ENCODE results near the gene SUN2.

The SUN2 gene

GRCh38 chr22:38788021-38788816 lies 32.4 kb upstream of the SUN2 start:
- H3K27ac ChIP-seq (ENCODE audit: low read length) = no peak overlapping the region
- no peak overlapping the region for H3K9ac ChIP-seq (ENCODE audit: low read length)
- H3K9me2 ChIP-seq (replicated peaks; ENCODE audit: insufficient read depth, low read length) = no peaks in the 10 kb centered on the region
- H3K4me2 ChIP-seq (ENCODE audit: low read depth, low read length) = no peak overlapping the region
- H4K20me1 ChIP-seq (ENCODE audit: insufficient read depth, low read length) = no peaks in the 10 kb centered on the region
- H3K27me3 ChIP-seq (replicated peaks; ENCODE audit: insufficient read depth, low read length) = no peaks in the 10 kb centered on the region
- no peaks in the 10 kb centered on the region for H3K9me3 ChIP-seq (replicated peaks; ENCODE audit: insufficient read depth, low read length)
- H3K79me2 ChIP-seq (ENCODE audit: low read length) = no peaks in the 10 kb centered on the region
- no peaks in the 10 kb centered on the region for H3K4me1 ChIP-seq (ENCODE audit: low read length)
- no peak for DNase-seq
- no peak overlapping the region for H2AFZ ChIP-seq (ENCODE audit: low read length)
- TF ChIP-seq EZH2phosphoT487 (IDR thresholded peaks at IDR 0.05; ENCODE audit: low read length) (no peak), EZH2 (optimal IDR thresholded peaks at IDR 0.05; ENCODE audit: low read depth, low read length) (no peak), CTCF (IDR thresholded peaks at IDR 0.05; ENCODE audit: low read length) (no peak)
- H3K36me3 ChIP-seq (replicated peaks; ENCODE audit: insufficient read depth, low read length) = no peaks in the 10 kb centered on the region
- H3K4me3 ChIP-seq (ENCODE audit: low read length) = no peak overlapping the region
- H3F3A ChIP-seq (ENCODE audit: insufficient read depth, low read length) = no peaks in the 10 kb centered on the region

- no peaks in the 10 kb centered on the region for H3K27me3 ChIP-seq (replicated peaks; ENCODE audit: insufficient read depth, low read length)
- no peak for DNase-seq
- H3K79me2 ChIP-seq (ENCODE audit: low read length) = no peaks in the 10 kb centered on the region
- no peaks in the 10 kb centered on the region for H3K9me3 ChIP-seq (replicated peaks; ENCODE audit: insufficient read depth, low read length)
- no peaks in the 10 kb centered on the region for H3K9me2 ChIP-seq (replicated peaks; ENCODE audit: insufficient read depth, low read length)
- H3K4me3 ChIP-seq (ENCODE audit: low read length) = no peak overlapping the region
- no peaks in the 10 kb centered on the region for H4K20me1 ChIP-seq (ENCODE audit: insufficient read depth, low read length)
- no peaks in the 10 kb centered on the region for H3K36me3 ChIP-seq (replicated peaks; ENCODE audit: insufficient read depth, low read length)
- no peaks in the 10 kb centered on the region for H3K4me1 ChIP-seq (ENCODE audit: low read length)
- no peak overlapping the region for H3K27ac ChIP-seq (ENCODE audit: low read length)
- H3K9ac ChIP-seq (ENCODE audit: low read length) = no peak overlapping the region
- H2AFZ ChIP-seq (ENCODE audit: low read length) = no peak overlapping the region
- TF ChIP-seq EZH2 (optimal IDR thresholded peaks at IDR 0.05; ENCODE audit: low read depth, low read length) (no peak), EZH2phosphoT487 (IDR thresholded peaks at IDR 0.05; ENCODE audit: low read length) (no peak), CTCF (IDR thresholded peaks at IDR 0.05; ENCODE audit: low read length) (no peak)
- no peaks in the 10 kb centered on the region for H3F3A ChIP-seq (ENCODE audit: insufficient read depth, low read length)
- no peak overlapping the region for H3K4me2 ChIP-seq (ENCODE audit: low read depth, low read length)
Observed at GRCh38 chr22:38786631-38787030, 30.8 kb upstream of the SUN2 start.

- Histone ChIP-seq H3K4me3 (ENCODE audit: low read length) (no peak overlapping the region), H2AFZ (ENCODE audit: low read length) (no peak overlapping the region), H3K36me3 (replicated peaks; ENCODE audit: insufficient read depth, low read length) (no peaks in the 10 kb centered on the region), H3K27ac (ENCODE audit: low read length) (no peak overlapping the region), H4K20me1 (ENCODE audit: insufficient read depth, low read length) (no peaks in the 10 kb centered on the region), H3K4me1 (ENCODE audit: low read length) (no peaks in the 10 kb centered on the region), H3K9ac (ENCODE audit: low read length) (no peak overlapping the region), H3K27me3 (replicated peaks; ENCODE audit: insufficient read depth, low read length) (no peaks in the 10 kb centered on the region), H3K79me2 (ENCODE audit: low read length) (no peaks in the 10 kb centered on the region), H3K9me2 (replicated peaks; ENCODE audit: insufficient read depth, low read length) (no peaks in the 10 kb centered on the region), H3K4me2 (ENCODE audit: low read depth, low read length) (no peak overlapping the region), H3K9me3 (replicated peaks; ENCODE audit: insufficient read depth, low read length) (no peaks in the 10 kb centered on the region), H3F3A (ENCODE audit: insufficient read depth, low read length) (no peaks in the 10 kb centered on the region)
- DNase-seq = no peak
- TF ChIP-seq CTCF (IDR thresholded peaks at IDR 0.05; ENCODE audit: low read length) (no peak), EZH2 (optimal IDR thresholded peaks at IDR 0.05; ENCODE audit: low read depth, low read length) (no peak), EZH2phosphoT487 (IDR thresholded peaks at IDR 0.05; ENCODE audit: low read length) (no peak)
Observed at GRCh38 chr22:38784856-38785255, 29.1 kb upstream of the SUN2 start.

All from MM.1S (cell line).